IPS-18a (cell line): ENCODE measurements around the gene UNC93A.
"Not testable (repeated sequence)": the region's sequence is repeated elsewhere in the genome, so short reads cannot be mapped to it uniquely, and the experiment has no call there.

Experiments
- H3K27ac ChIP-seq: one replicate; pipeline ENCODE4 v1.5.1; 2013; ENCODE audit warnings: low read length
- H3K27me3 ChIP-seq: one replicate; pipeline ENCODE4 v1.6.1; 2013; ENCODE audit warnings: mild to moderate bottlenecking, low read length; ENCODE audit not compliant: control insufficient read depth, insufficient read depth
- H3K36me3 ChIP-seq: one replicate; pipeline ENCODE4 v1.6.1; 2013; ENCODE audit warnings: low read depth, low read length; ENCODE audit not compliant: control insufficient read depth
- H3K4me1 ChIP-seq: one replicate; pipeline ENCODE4 v1.6.1; 2013; ENCODE audit warnings: low read depth, low read length; ENCODE audit not compliant: control insufficient read depth
- H3K4me3 ChIP-seq: one replicate; pipeline ENCODE4 v1.5.1; 2013; ENCODE audit warnings: low read length
- H3K9ac ChIP-seq: one replicate; pipeline ENCODE4 v1.6.1; 2013; ENCODE audit warnings: mild to moderate bottlenecking, low read length, moderate library complexity
- H3K9me3 ChIP-seq: one replicate; pipeline ENCODE4 v1.6.1; 2013; ENCODE audit warnings: low read depth, low read length; ENCODE audit not compliant: control insufficient read depth

UNC93A gene

DNA sequence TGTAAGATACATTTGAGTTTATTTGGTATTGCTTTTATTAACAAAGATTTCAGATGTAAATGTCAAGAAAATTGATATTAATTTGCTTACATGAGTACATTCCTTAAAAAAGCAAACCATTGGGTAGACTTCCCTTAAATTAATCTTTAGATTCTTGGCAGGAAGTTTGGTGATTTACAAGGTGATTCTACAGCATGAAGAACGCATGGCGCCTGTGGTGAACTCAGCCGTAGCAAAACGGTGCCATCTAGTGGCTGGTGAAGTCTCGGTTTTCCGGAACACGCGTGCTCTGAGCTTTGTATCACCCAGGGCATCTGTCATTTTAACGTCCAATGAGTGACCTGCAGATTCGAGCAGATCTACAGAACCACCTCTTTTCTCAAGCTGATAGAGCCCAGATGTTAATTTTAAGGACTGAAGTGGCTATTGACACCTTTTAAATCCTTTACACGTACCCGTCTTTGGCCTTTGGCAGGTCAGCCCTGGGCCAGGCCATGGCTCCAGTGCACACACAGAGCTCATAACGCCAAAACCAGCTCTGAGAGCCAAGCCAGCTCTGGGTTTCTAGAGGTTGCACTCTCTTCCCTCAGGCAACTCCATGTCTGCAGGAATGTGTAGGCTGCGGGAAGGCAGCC, 2.4 kb upstream of the UNC93A start:
- H3K27me3 ChIP-seq, H3K9me3 ChIP-seq, H3K9ac ChIP-seq, H3K27ac ChIP-seq, H3K4me3 ChIP-seq, H3K36me3 ChIP-seq: not testable (repeated sequence)
- peaks cover 12% of the 10 kb centered on the region for H3K4me1 ChIP-seq

DNA sequence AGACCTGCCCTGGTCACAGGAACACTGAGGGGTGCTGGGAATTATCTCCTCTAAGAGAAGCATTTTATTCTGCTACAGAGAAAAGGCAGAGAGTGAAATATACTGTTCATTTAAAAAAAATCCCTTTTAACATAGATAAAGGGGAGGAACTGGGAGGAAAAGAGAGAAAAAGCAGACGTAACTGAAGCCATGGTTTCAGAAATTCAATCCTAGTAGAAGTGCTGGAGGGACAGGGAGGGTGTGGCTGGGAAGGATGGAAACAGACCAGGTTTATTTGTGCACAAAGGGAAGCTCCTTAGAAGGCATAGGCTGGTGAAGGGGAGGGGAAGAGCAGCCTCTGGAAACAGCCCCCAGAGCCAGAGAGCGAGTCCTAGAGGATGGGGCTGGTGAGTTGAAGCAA, 1.8 kb upstream of the UNC93A start:
- not testable (repeated sequence) for H3K36me3 ChIP-seq, H3K27me3 ChIP-seq, H3K4me3 ChIP-seq, H3K27ac ChIP-seq, H3K9ac ChIP-seq, H3K9me3 ChIP-seq
- H3K4me1 ChIP-seq: peaks cover 12% of the 10 kb centered on the region

DNA sequence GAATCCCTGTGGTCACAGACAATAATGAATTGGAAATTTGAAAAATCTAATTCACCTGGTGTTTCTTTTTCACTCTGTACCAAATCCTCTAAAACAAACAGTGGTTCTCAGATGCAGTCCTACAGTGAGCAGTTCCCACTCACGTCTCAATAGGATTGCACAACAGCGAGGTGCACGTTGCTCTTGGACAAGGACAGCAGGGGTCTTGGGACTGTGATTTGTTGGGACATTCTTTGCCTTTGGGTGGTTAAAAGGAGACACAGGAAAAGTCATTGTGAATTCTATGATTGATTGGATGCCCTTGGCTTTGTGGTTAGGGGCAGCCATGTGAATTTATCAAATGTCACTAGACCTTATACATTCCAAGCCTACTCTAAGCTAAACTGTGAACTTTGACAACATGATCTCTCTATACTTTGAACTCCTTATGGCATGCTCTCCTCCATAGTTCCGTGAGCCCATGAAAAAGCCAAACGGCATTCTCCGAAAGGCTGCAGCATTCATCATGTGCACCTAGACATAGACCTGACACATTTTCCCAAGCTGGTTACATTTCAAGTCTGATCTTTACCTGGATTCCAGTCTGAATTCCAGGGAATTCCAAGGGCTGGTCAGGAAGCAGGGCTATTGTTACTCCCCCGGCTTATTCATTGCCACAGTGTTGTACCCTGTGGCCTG, 647 bp downstream of the UNC93A start:
- Histone ChIP-seq H3K27ac (no peak overlapping the region), H3K9ac (no peak overlapping the region), H3K36me3 (no peaks in the 10 kb centered on the region), H3K4me3 (no peak overlapping the region), H3K4me1 (peaks cover 12% of the 10 kb centered on the region), H3K9me3 (no peaks in the 10 kb centered on the region), H3K27me3 (no peaks in the 10 kb centered on the region)

DNA sequence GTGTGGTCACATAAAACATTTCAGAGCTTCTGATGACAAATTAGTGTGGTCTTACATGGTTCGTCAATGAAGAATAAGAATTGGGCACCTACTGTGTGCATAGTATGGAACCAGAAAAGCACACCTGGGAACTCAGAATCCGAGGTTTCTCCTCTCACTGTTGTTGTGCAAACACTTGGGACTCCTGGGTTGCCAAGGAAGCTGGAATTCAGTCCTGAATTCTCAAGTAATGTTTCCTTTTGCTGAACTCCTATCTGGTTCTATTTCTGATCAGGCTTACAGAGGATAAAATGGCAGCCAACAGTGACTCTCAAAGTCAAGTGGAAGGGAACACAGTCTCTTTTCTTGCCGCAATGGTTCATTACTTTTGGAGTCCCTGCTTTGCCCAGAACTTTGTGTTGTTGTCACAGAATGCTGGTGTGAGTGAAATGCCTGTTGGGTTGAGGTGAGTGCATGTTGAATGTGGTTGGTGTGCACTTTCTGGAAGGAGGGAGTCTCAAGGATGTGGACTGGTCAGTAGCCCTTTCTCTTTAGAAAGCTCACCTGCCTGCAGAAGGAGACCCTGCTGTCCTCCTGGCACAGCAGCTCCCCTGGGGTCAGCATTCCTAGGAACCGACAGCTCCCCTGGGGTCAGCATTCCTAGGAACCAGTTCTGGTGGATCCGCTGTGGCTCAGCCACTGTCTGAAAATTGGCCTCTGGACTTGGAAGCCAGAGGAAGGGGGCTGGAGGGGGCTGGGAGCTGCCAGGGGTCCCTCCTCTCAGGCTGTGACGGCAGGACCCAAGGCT, 1.4 kb downstream of the UNC93A start:
- H3K4me1 ChIP-seq: peaks cover 12% of the 10 kb centered on the region
- no peak overlapping the region for H3K27ac ChIP-seq
- no peaks in the 10 kb centered on the region for H3K27me3 ChIP-seq
- H3K36me3 ChIP-seq: no peaks in the 10 kb centered on the region
- H3K4me3 ChIP-seq: no peak overlapping the region
- no peak overlapping the region for H3K9ac ChIP-seq
- H3K9me3 ChIP-seq: no peaks in the 10 kb centered on the region

DNA sequence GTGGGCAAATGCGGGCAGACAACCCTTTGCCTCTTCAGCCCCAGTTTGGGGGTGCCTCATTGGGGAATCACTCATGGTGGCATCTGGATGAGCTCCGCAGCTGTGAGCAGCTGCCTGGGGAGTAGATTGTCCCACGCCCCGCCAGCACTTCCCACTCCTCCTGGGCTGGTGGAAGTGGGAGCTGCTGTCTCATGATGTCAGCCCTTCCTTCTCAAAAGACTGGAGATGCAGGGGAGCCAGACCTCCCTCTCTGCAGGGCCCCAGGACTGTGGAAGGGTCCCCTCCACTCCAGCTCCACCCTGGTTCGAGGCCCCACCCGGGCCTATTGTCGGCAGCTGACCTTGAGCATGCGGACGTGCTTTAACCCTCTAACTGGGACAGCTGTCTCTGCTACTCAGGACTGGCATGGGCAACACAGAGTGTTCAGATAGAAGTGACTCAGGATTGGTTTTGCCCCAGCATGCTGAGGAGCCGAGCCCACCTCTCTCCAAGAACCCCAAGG, 2.0 kb downstream of the UNC93A start:
- Histone ChIP-seq H3K4me1 (peaks cover 12% of the 10 kb centered on the region), H3K9me3 (no peaks in the 10 kb centered on the region), H3K27me3 (no peaks in the 10 kb centered on the region), H3K4me3 (no peak overlapping the region), H3K36me3 (no peaks in the 10 kb centered on the region), H3K27ac (no peak overlapping the region), H3K9ac (no peak overlapping the region)

DNA sequence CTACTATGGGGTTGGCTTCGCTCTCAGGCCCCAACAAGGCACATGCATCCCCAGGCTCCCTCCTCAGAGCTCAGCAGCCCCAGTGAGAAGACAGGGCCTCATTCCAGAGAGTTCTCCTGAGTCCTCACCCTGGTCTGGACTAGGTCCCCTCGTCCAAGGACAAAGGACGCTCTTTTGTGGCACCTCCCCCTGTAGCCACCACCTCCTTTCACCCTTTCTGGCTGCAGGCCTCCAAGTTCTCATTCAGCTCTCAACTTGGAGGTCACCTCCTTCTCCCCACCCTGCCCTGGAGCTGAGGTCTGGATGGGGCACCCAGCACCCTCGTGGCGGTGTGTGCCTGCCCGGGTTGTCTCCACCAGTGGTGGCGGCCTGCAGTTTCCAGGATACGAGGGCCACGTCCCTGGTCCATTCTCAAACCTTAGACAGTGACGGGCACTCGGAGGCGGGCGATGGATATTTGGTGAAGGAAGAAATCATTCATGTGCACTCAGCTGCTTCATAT, 2.5 kb downstream of the UNC93A start:
- H3K27me3 ChIP-seq: no peaks in the 10 kb centered on the region
- H3K4me1 ChIP-seq: peaks cover 9% of the 10 kb centered on the region
- H3K4me3 ChIP-seq: no peak overlapping the region
- no peak overlapping the region for H3K9ac ChIP-seq
- no peak overlapping the region for H3K27ac ChIP-seq
- no peaks in the 10 kb centered on the region for H3K36me3 ChIP-seq
- H3K9me3 ChIP-seq: no peaks in the 10 kb centered on the region

DNA sequence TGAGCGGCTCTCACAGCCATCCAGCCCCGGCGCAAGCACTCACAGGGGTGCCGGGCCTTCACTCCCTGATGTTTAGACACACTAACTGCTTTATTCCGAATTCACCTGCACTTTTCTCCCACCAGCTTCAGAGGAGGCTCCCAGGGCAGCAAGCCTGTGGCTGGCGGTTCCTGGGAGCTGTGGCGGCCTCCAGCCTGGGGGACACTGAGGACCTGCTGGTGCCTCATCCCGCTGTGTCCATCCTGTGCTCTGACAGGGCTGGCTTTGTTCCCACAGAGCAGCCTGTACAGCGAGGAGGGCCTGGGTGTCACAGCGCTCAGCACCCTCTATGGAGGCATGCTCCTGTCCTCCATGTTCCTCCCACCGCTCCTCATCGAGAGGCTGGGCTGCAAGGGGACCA, 3.1 kb downstream of the UNC93A start:
- Histone ChIP-seq H3K4me1 (peaks cover 9% of the 10 kb centered on the region), H3K27me3 (no peaks in the 10 kb centered on the region), H3K36me3 (no peaks in the 10 kb centered on the region), H3K9me3 (no peaks in the 10 kb centered on the region), H3K27ac (no peak overlapping the region), H3K9ac (no peak overlapping the region), H3K4me3 (no peak overlapping the region)

DNA sequence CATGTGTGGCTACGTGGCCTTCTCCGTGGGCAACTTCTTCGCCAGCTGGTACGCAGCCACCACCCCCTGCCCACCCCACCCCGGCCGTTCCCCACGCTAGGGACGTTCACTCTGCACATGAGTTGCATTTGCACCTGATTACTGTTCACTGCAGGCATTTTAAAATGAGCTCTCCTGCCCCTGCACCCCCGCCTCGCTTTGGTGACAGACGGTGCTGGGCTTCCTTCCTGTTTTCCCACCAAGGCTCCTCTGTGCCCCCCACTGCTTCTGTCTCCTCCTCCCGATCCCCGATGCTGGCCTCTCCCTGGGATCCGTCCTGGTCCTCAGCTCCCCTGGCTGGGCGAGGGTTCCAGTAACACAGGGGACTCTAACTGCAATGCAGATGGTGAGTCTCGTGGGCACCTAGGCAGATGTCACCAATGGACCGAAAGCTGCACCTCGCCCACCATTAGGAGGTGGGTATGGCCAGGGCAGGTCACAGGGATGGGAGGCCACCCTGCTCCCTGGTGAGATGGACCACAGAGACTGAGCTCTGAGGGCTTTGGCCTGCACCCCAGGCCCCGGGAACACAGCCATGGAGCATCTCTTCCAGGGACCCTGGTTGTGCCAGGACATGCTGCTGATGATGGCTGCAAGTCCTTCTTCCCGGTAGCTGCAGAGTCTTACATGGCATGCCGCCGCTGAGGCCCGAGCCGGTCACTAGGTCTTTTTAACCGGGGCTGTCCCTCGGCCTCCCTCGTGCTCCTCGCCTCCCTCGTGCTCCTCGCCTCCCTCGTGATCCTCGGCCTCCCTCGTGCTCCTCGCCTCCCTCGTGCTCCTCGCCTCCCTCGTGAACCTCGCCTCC, 3.8 kb downstream of the UNC93A start:
- no peaks in the 10 kb centered on the region for H3K9me3 ChIP-seq
- no peaks in the 10 kb centered on the region for H3K36me3 ChIP-seq
- peaks cover 9% of the 10 kb centered on the region for H3K4me1 ChIP-seq
- H3K9ac ChIP-seq: no peak overlapping the region
- no peaks in the 10 kb centered on the region for H3K27me3 ChIP-seq
- no peak overlapping the region for H3K27ac ChIP-seq
- H3K4me3 ChIP-seq: no peak overlapping the region

DNA sequence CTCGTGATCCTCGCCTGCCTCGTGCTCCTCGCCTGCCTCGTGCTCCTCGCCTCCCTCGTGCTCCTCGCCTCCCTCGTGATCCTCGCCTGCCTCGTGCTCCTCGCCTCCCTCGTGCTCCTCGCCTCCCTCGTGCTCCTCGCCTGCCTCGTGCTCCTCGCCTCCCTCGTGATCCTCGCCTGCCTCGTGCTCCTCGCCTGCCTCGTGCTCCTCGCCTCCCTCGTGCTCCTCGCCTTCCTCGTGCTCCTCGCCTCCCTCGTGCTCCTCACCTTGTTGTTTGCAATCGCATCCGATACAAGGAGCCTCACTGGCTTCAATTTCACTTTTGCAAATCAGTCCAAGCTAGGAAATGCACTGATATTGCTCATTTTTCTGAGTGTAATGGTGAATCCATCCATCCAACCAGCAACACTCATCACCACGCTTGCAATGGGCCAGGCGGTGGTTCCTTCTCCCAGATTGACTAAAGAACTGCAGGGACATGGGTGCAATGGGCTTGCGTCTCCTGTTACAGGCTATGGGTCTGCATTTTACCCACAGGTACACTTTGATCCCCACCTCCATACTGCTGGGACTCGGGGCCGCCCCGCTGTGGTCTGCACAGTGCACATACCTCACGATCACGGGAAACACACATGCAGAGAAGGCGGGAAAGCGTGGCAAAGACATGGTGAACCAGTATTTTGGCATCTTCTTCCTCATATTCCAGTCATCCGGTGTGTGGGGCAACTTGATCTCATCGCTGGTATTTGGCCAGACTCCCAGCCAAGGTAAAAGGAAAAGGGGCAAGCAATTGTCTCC, 4.6 kb downstream of the UNC93A start:
- H3K27me3 ChIP-seq: no peaks in the 10 kb centered on the region
- H3K9me3 ChIP-seq: no peaks in the 10 kb centered on the region
- no peak overlapping the region for H3K9ac ChIP-seq
- no peak overlapping the region for H3K27ac ChIP-seq
- peaks cover 9% of the 10 kb centered on the region for H3K4me1 ChIP-seq
- no peak overlapping the region for H3K4me3 ChIP-seq
- H3K36me3 ChIP-seq: no peaks in the 10 kb centered on the region

DNA sequence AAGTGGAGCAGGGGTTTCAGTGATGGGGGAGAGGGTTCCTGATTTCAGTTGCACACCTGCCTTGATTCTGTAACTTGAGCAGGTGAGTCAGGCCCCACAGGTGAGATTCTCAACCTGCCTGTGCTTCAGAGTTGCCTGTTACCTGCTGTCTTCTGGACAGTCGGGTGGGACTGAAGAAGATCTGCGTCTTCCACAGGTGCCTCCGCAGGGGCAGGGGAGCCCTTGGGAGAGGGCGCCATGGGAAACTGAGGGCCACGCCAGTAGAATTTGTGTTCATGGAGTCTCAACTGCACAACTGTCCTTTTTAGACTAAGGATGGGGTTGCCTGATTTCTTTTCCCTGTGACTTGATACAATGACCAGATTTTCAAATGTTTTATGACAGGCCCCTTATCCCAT, 5.2 kb downstream of the UNC93A start:
- H3K36me3 ChIP-seq: no peaks in the 10 kb centered on the region
- no peaks in the 10 kb centered on the region for H3K9me3 ChIP-seq
- no peak overlapping the region for H3K27ac ChIP-seq
- no peaks in the 10 kb centered on the region for H3K27me3 ChIP-seq
- H3K4me1 ChIP-seq: peaks cover 14% of the 10 kb centered on the region
- H3K9ac ChIP-seq: no peak overlapping the region
- no peak overlapping the region for H3K4me3 ChIP-seq
